Nephron (organoid): ENCODE results near the gene ZFP69.

ENCODE experiments used
- H3K27ac Mint-ChIP-seq, 3 experiments: 2 replicates each; pipeline ENCODE4 v1.8.0; 2020; ENCODE audit warnings: mixed read lengths in 3 of 3, mild to moderate bottlenecking in 2 of 3, moderate library complexity in 1 of 3
- H3K27me3 Mint-ChIP-seq: 2 replicates; pipeline ENCODE4 v1.8.0; 2021; ENCODE audit warnings: low read depth, mild to moderate bottlenecking, moderate library complexity, mixed read lengths
- H3K36me3 Mint-ChIP-seq: 2 replicates; pipeline ENCODE4 v1.8.0; 2020; ENCODE audit warnings: low read depth, mixed read lengths
- H3K4me1 Mint-ChIP-seq: 2 replicates; pipeline ENCODE4 v1.8.0; 2020; ENCODE audit warnings: mixed read lengths
- H3K4me3 Mint-ChIP-seq, 3 experiments: 2 replicates each; pipeline ENCODE4 v1.8.0; 2020; ENCODE audit warnings: mild to moderate bottlenecking in 3 of 3, mixed read lengths in 3 of 3, moderate library complexity in 2 of 3
- H3K9me3 Mint-ChIP-seq: 2 replicates; pipeline ENCODE4 v1.8.0; 2020; ENCODE audit warnings: mixed read lengths
- TF ChIP-seq, protein P1 (sequence below), 3 experiments: fragments of 200-600 bp; sonication (generic); IDR thresholded peaks; one replicate each; pipeline ENCODE4 v1.5.0; 2021; ENCODE audit warnings: antibody characterized with exemption in 3 of 3; ENCODE audit not compliant: unreplicated experiment in 3 of 3

The ZFP69 gene

DNA sequence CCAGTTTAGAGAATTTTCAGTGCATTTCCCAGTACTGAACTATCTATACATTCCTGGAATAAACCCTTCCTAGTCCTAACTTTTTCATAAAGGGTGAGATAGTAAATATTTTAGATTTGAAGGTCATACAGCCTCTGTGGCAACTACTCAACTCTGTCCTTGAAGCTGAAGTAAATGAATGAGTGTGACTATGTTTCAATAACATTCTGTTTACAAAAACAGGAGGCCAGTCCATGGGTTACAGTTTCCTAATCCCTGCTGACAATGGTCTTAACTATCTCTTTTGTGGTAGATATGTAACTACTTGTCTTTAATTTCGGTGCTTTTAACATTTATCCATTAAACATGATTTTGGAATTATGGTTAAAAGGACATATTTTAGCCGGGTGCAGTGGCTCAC lies 58.6 kb downstream of the ZFP69 start:
- Mint-ChIP-seq H3K27ac (no peak overlapping the region), H3K36me3 (peaks cover 34% of the 10 kb centered on the region), H3K27me3 (no peaks in the 10 kb centered on the region), H3K4me1 (peaks cover 25% of the 10 kb centered on the region), H3K9me3 (peaks cover 10% of the 10 kb centered on the region), H3K4me3 (no peak overlapping the region)
- TF ChIP-seq, protein P1, sequence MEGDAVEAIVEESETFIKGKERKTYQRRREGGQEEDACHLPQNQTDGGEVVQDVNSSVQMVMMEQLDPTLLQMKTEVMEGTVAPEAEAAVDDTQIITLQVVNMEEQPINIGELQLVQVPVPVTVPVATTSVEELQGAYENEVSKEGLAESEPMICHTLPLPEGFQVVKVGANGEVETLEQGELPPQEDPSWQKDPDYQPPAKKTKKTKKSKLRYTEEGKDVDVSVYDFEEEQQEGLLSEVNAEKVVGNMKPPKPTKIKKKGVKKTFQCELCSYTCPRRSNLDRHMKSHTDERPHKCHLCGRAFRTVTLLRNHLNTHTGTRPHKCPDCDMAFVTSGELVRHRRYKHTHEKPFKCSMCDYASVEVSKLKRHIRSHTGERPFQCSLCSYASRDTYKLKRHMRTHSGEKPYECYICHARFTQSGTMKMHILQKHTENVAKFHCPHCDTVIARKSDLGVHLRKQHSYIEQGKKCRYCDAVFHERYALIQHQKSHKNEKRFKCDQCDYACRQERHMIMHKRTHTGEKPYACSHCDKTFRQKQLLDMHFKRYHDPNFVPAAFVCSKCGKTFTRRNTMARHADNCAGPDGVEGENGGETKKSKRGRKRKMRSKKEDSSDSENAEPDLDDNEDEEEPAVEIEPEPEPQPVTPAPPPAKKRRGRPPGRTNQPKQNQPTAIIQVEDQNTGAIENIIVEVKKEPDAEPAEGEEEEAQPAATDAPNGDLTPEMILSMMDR (IDR thresholded peaks at IDR 0.05; ENCODE audit: unreplicated experiment in 3 of 3) = no peak

DNA sequence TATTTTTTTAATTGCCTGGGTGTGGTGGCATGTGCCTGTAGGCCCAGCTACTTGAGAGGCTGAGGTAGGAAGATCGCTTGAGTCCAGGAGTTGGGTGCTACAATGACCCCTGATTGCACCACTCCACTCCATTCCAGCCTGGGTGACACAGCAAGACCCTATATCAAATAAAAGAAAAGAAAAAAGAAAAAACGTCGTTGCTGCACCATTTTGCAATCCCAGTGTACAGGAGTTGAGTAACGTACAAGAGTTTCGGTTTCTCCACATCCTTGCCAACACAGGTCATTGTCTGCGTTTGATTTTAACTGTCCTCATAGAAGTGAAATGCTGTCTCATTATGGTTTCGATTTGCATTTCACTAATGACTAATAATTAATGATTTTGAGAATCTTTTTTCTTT lies 62.2 kb downstream of the ZFP69 start:
- Mint-ChIP-seq H3K4me3 (no peak overlapping the region), H3K36me3 (peaks cover 53% of the 10 kb centered on the region), H3K9me3 (peaks cover 4% of the 10 kb centered on the region), H3K27ac (no peak overlapping the region), H3K4me1 (no peaks in the 10 kb centered on the region), H3K27me3 (no peaks in the 10 kb centered on the region)
- TF ChIP-seq, protein P1 (IDR thresholded peaks at IDR 0.05; ENCODE audit: unreplicated experiment in 3 of 3) = no peak
